Hematopoietic multipotent progenitor cell treated with erythropoietin and hydrocortisone succinate and interleukin-3 and kit ligand, for 8 days (in vitro differentiated cells): Measurements from ENCODE around the gene HIVEP3.
A peak's percentile ranks its signal among the peaks of the same experiment; 100 is the strongest.

Experiments used
- DNase-seq: peaks from one replicate; pipeline ENCODE4 v3.0.0-alpha.2; 2015

HIVEP3 gene

GRCh38 chr1:41503538-41504113 lies 415.1 kb downstream of the HIVEP3 start:
- no peak for DNase-seq

GRCh38 chr1:41502912-41503311 lies 415.8 kb downstream of the HIVEP3 start:
- DNase-seq = no peak

DNA sequence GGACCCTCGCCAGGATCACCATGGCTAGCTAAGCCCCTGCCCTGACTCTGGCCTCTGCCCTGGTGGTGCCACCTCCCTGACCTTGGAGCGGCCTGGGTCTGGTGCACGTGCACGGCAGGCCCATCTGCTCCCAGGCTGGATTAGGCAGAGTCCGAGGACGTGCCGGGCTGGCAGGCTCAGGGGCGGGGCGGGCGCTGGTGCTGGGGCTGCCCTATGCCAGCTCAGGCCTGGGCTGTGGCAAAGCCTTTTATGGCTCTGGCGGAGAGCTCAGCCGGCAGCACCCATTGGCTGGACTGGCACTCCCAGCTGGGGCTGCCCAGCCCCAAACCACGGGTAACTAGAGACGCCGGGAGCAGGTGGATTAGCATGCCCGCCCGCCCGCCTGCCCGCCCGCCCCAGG lies 417.1 kb downstream of the HIVEP3 start:
- DNase-seq = no peak

GRCh38 chr1:41500781-41501518 lies 417.8 kb downstream of the HIVEP3 start:
- no peak for DNase-seq

GRCh38 chr1:41500378-41500777 lies 418.3 kb downstream of the HIVEP3 start:
- no peak for DNase-seq

GRCh38 chr1:41499591-41499990 lies 419.1 kb downstream of the HIVEP3 start:
- no peak for DNase-seq

DNA sequence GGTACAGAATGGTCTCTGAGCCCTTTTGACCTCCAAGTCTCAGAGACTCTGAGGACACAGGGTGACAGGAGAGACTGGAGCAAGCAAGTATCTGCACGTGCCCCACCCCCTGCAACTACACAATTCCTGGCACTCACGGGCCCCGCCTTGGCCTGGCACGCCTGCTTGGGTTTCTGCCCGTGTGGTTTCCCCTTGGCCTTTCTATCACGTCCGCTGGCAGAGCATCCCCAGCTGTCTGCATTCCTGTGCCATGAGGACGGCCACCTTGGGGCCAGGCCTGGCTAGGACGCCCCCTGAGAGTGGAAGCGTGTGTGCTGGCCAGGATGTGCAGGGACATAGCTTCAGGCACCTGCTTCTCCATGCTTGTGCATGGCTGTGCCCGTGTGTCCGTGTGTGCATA lies 419.9 kb downstream of the HIVEP3 start:
- no peak for DNase-seq

DNA sequence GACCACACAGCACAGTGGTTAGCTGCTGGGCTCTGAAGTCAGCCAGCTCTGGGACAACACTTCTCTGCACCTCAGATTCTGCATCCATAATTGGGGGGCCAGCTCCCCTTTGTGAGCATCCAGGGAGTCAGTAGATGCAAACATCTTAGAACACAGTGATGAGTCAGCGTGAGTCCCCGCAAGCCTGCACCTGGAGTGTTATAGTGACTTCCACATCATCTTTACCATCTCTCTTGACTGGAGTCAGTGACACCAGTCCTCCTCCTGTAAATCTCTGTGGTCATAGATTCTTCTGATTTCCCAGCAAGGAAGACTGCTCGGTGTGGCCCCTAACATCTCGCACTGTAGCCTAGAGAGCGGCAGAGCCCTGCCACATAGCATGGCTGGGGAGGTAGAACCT lies 420.3 kb downstream of the HIVEP3 start:
- no peak for DNase-seq

DNA sequence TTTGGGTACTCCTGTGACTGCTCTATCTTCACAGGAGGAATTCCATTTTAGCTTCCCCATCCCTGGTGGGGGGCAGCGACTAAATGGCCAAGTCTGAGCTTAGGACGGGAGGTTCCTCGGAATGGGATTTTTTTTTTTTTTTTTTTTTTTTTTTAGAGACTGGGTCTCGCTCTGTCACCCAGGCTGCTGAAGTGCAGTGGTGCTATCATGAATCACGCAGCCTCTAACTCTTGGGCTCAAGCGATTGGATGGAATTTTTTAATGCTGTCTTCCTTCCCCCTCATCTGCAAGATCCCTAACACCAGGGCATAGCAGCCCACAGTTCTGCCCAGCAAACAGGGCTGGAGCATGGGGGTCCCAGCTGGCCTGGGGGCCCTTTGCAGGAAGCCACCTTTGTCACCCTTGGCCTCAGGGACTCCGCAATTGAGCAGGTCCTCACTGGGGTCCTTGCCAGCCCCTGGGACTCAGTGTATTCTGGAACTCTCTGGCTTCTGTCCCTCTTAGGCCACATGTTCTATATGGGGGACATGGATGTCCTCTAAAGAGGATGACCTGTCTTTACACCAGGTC lies 421.2 kb downstream of the HIVEP3 start:
- no peak for DNase-seq

DNA sequence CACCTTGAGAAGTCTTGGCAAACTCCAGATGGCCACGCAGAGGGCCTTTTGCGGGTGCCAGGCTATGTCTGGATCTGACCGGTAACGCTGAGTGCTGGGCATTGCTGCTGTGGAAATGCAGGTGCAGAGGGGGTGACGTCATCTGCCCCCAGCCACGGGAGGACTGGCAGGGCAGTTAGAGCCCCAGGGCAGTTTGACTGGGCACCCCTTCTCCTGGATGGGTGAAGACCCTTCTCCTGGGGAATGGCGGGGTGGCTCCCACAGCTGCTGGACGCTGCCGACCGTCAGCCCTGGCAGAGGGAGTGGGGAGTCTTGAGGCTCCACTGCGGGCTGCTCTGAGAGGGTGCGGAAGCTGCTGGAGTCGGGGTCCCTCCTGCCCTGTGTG lies 421.7 kb downstream of the HIVEP3 start:
- DNase-seq = no peak

- peak; percentile 50 for DNase-seq
Measured at GRCh38 chr1:41496080-41497055, 422.4 kb downstream of the HIVEP3 start.

DNA sequence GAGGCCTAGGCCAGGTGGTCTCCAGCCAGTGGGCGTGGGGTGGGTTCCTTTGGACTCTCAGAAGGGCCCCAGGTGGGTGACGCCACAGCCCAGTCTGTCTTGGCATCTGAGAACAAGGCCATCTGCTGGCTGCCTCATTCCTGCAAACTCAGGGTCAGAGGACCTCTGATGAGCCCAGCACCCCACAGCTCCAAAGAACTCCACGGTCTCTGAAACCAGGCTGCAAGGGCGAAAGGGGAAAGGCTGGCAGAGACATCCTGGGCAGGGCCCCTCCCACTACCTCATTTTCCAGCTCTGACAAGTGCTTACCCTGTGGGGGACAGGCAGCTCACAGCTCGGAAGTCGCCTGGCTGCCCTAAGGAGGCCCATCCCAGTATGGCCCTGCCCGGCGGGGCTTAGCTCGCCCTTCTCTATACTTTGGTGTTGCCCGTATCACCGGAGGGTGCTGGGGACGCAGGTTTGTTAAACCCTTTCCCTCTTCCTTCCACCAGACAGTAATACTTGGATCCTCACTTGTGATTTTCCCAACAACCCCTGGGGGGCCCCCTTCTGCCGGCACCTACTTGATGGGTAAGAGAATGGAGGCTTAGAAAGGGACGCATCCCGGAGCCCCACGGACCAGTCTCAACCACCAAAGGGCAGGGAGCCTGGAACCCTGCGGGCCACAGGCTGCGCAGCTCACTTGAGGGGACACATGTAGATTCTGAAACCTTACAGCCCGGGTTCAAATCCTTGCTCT lies 423.3 kb downstream of the HIVEP3 start:
- peak; percentile 28 for DNase-seq

DNA sequence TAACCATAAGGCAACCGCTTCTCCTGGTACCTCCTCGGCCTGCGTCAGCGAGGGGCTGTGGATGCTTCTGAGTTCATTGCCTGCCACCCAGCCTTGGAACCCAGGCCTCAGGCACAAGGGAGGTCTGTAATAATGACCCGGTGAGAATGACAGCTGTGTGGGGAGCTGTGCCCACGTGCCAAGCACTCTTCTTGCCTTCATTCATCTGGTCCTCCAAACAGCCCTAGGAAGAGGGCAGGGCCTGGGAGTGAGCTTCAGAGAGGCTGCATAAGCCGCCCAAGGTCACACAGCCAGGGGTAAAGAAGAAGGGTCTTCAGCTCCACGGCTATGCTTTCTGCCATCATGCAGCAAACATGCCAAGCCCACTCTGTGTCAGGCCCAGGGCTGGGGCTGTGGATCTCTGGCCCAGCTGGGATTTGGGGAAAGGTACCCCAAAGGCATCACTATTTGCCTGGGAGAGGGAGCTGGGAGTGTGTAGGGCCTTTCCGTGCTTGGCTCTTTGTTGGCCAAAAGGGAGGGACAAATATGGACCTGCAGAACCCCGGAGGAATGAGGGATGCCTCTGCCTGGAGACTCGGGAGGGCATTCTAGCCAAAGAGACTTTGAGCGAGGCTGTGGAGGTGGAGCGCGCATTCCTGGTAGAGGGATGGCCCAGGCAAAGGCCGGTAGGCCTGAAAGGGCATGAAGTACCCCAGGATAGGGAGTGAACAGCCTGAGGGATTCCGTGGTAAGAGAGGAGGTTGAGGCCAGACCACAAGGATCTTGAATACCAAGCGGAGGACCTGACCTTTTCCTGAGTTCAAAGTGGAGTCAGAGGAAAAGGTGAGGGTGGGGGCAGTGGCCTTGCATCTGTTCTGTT lies 424.1 kb downstream of the HIVEP3 start:
- no peak for DNase-seq

DNA sequence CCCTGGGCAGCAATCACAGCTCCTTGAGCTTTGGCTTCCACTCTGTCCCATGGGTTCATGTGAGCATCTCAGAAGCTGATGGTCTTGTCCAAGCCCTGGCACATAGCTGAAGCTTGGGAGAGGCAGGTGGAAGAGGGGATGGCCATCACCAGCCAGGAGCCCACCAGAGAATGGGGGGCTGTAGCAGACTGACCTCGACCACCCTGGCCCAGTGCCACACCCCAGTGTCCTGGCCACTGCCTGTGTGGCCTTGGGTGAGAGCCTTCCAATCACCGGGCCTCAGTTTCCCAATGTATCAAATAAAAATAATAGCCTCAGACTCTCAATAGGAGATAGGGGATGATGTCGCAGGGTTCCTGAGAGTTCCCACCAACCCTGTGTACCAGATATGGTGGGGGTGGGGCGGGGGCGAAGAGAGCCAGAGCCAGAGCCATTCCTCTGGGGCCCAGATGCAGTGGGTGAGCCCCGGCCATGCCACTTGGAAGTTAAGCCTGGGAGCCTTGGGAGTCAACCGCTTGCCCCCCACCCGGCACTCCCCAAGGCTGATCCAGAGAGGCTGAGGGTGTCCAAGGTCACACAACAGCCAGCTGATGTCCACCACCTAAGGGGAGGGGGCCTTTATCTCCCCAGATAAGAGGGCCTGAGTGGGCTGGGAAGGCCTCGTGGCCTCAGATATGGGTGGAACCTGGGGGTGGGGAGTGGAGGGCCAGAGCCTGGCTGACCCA lies 424.9 kb downstream of the HIVEP3 start:
- DNase-seq = no peak

- no peak for DNase-seq
Measured at GRCh38 chr1:41493117-41493536, 425.6 kb downstream of the HIVEP3 start.

GRCh38 chr1:41492341-41492848 lies 426.3 kb downstream of the HIVEP3 start:
- peak; percentile 45 for DNase-seq

DNA sequence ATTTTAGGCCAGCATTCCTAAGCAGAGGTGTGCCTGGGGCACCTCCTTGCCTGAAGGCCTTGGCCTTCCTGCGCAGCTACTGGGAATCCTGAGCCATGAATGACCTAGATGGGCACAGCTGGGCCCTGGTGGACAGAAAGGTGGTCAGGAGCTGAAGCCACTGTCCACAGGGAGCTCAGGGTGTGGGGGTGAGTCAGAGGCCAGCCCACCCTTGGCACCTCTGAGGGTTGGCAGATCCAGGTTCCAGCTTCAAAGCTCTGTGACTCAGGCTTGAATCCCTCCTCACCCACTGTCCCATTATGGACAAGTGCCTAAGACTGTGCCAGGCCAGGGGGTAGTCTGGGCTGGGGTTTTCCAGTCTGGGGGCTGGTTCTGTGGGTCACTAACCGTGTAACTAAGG lies 427.8 kb downstream of the HIVEP3 start:
- no peak for DNase-seq

DNA sequence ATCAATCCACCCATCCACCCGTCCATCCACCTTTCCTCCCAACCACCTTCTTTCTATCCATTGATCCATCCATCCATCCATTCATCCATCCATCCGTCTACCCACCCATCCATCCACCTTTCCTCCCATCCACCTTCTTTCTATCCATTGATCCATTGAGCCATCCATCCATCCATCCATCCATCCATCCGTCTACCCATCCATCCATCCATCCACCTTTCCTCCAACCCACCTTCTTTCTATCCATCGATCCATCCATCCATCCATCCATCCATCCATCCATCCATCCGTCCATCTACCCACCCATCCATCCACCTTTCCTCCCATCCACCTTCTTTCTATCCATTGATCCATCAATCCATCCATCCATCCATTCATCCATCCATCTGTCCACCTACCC lies 429.2 kb downstream of the HIVEP3 start:
- DNase-seq = no peak

- DNase-seq = no peak
Measured at GRCh38 chr1:41488040-41488951, 430.4 kb downstream of the HIVEP3 start.
